Keratinocyte (primary cell): Measurements from ENCODE around the gene GAD2. TPM values are rescaled to one million over a fixed set of nuclear protein-coding genes. Genes with fewer than 3 reads are reported as not detected.

ENCODE experiments used
- DNase-seq: peaks from one replicate; pipeline ENCODE4 v3.0.0-alpha.2; 2011; ENCODE audit warnings: low read depth, missing footprints, low spot score
- FAIRE-seq: peaks from 2 replicates; lab custom pipeline; 2011; peaks lifted over from hg19 to GRCh38; lab: Jason Lieb, UNC
- H2AFZ ChIP-seq: 2 replicates; pipeline ENCODE4 v1.6.0; 2012; ENCODE audit warnings: low read length, control low read depth, inconsistent platforms; ENCODE audit not compliant: control insufficient read depth
- H3K27ac ChIP-seq: 2 replicates; pipeline ENCODE4 v1.5.1; 2011; ENCODE audit warnings: low read length; ENCODE audit not compliant: control insufficient read depth, insufficient read depth
- H3K27me3 ChIP-seq: 3 replicates; pipeline ENCODE4 v1.6.0; 2011; ENCODE audit warnings: low read length; ENCODE audit not compliant: control insufficient read depth, insufficient read depth; ENCODE audit errors: extremely low read depth
- H3K36me3 ChIP-seq, 2 experiments: 2 replicates in 1 of 2; 3 replicates in 1 of 2; pipeline ENCODE4 v1.5.1; 2011; ENCODE audit warnings: low read length in 2 of 2, mild to moderate bottlenecking in 1 of 2; ENCODE audit not compliant: control insufficient read depth in 2 of 2, insufficient read depth in 2 of 2; ENCODE audit errors: extremely low read depth in 1 of 2
- H3K4me1 ChIP-seq: 3 replicates; pipeline ENCODE4 v1.5.1; 2011; ENCODE audit warnings: low read length; ENCODE audit not compliant: control insufficient read depth, insufficient read depth; ENCODE audit errors: extremely low read depth
- H3K4me2 ChIP-seq: 3 replicates; pipeline ENCODE4 v1.6.0; 2011; ENCODE audit warnings: low read depth, low read length; ENCODE audit not compliant: control insufficient read depth, insufficient read depth; ENCODE audit errors: extremely low read depth
- H3K4me3 ChIP-seq, 3 experiments: fragments of 200-600 bp in 1 of 3; sonication (generic) in 1 of 3; 2 replicates in 2 of 3; 3 replicates in 1 of 3; pipeline ENCODE4 v1.5.1; 2011 to 2016; ENCODE audit warnings: low read length in 3 of 3, mild to moderate bottlenecking in 3 of 3, control low read depth in 2 of 3, inconsistent platforms in 1 of 3, low read depth in 1 of 3, mixed read lengths in 1 of 3, mixed run types in 1 of 3, moderate library complexity in 1 of 3; ENCODE audit not compliant: control insufficient read depth in 2 of 3, insufficient read depth in 2 of 3; ENCODE audit errors: extremely low read depth in 1 of 3
- H3K79me2 ChIP-seq: 2 replicates; pipeline ENCODE4 v1.6.0; 2012; ENCODE audit warnings: low read length; ENCODE audit not compliant: control insufficient read depth, insufficient read depth
- H3K9ac ChIP-seq: 3 replicates; pipeline ENCODE4 v1.6.0; 2011; ENCODE audit warnings: low read length; ENCODE audit not compliant: control insufficient read depth, insufficient read depth; ENCODE audit errors: extremely low read depth
- H3K9me1 ChIP-seq: 3 replicates; pipeline ENCODE4 v1.6.0; 2011; ENCODE audit warnings: low read length; ENCODE audit not compliant: control insufficient read depth, insufficient read depth; ENCODE audit errors: extremely low read depth
- H3K9me3 ChIP-seq: 2 replicates; pipeline ENCODE4 v1.5.1; 2012; ENCODE audit warnings: low read depth, low read length; ENCODE audit not compliant: control insufficient read depth
- H4K20me1 ChIP-seq: 3 replicates; pipeline ENCODE4 v1.6.0; 2011; ENCODE audit warnings: low read length; ENCODE audit not compliant: control insufficient read depth, insufficient read depth; ENCODE audit errors: extremely low read depth
- CTCF ChIP-seq, 3 experiments: IDR thresholded peaks in 1 of 3; conservative IDR thresholded peaks in 1 of 3; optimal IDR thresholded peaks in 1 of 3; 2 replicates in 2 of 3; 3 replicates in 1 of 3; pipeline versions ENCODE3 to v1.5.1; 2011; ENCODE audit warnings: low read length in 3 of 3, mild to moderate bottlenecking in 3 of 3, moderate library complexity in 2 of 3, control low read depth in 1 of 3, inconsistent platforms in 1 of 3; ENCODE audit not compliant: insufficient read depth in 2 of 3; ENCODE audit errors: extremely low read depth in 1 of 3
- EZH2 ChIP-seq: IDR thresholded peaks from one replicate; pipeline ENCODE4 v1.6.1; 2012; ENCODE audit warnings: inconsistent platforms, mild to moderate bottlenecking, low read length, moderate library complexity
- dilution Hi-C: fragments of 300-500 bp; cut with MboI; formaldehyde crosslinking; loops from one replicate; pipeline ENCODE4 v1.7.0; 2020; ENCODE audit warnings: low sequenced_read_pairs; ENCODE audit not compliant: extremely low pct_ligation_motif_present
- polyA plus RNA-seq, 5 experiments: library from polyadenylated mRNA; depleted of rRNA in 3 of 5; stranded (reverse) in 3 of 5; stranded (forward) in 1 of 5; unstranded in 1 of 5; fragments of >200 nt; gene quantifications; 1 replicate in 1 of 5; 2 replicates in 3 of 5; 3 replicates in 1 of 5; pipeline versions ENCODE4 v1.2.1 to v1.2.3, GENCODE V29; 2011 to 2012; ENCODE audit warnings: missing spikeins in 2 of 5, low read depth in 1 of 5, low replicate concordance in 1 of 5

The GAD2 gene
- polyA plus RNA-seq, 1 donor (not counting 4 experiments of a cell fraction or from before 2014, with no cell fraction given) = not detected

GRCh38 chr10:26259341-26259740 lies 42.8 kb downstream of the GAD2 start:
- H3K9ac ChIP-seq = no peak overlapping the region
- no peaks in the 10 kb centered on the region for H3K9me1 ChIP-seq
- H3K4me3 ChIP-seq = no peak overlapping the region
- TF ChIP-seq EZH2 = no peak
- no peak for TF ChIP-seq CTCF (optimal IDR thresholded peaks at IDR 0.05 in 1 of 3, IDR thresholded peaks at IDR 0.05 in 1 of 3, conservative IDR thresholded peaks at IDR 0.05 in 1 of 3; ENCODE audit: extremely low read depth in 1 of 3, insufficient read depth in 2 of 3, low read length in 3 of 3)
- no peaks in the 10 kb centered on the region for H4K20me1 ChIP-seq
- H3K36me3 ChIP-seq = no peaks in the 10 kb centered on the region
- H3K9me3 ChIP-seq = no peaks in the 10 kb centered on the region
- DNase-seq (no peak), FAIRE-seq (no peak)
- no peak overlapping the region for H3K27ac ChIP-seq
- dilution Hi-C loops = no loop called here
- no peak overlapping the region for H2AFZ ChIP-seq
- no peaks in the 10 kb centered on the region for H3K27me3 ChIP-seq
- H3K79me2 ChIP-seq = no peaks in the 10 kb centered on the region
- no peak overlapping the region for H3K4me2 ChIP-seq
- H3K4me1 ChIP-seq = no peaks in the 10 kb centered on the region

GRCh38 chr10:26269754-26270153 lies 53.2 kb downstream of the GAD2 start:
- no peak for DNase-seq
- H3K9ac ChIP-seq = no peak overlapping the region
- H3K4me1 ChIP-seq = no peaks in the 10 kb centered on the region
- no peaks in the 10 kb centered on the region for H3K9me1 ChIP-seq
- no peaks in the 10 kb centered on the region for H3K9me3 ChIP-seq
- H4K20me1 ChIP-seq = no peaks in the 10 kb centered on the region
- dilution Hi-C loops = no loop called here
- H3K79me2 ChIP-seq = no peaks in the 10 kb centered on the region
- no peaks in the 10 kb centered on the region for H3K36me3 ChIP-seq
- H3K27me3 ChIP-seq = no peaks in the 10 kb centered on the region
- no peak overlapping the region for H3K4me2 ChIP-seq
- H2AFZ ChIP-seq = no peak overlapping the region
- no peak for FAIRE-seq
- no peak overlapping the region for H3K4me3 ChIP-seq
- TF ChIP-seq EZH2 = no peak
- no peak for TF ChIP-seq CTCF (optimal IDR thresholded peaks at IDR 0.05 in 1 of 3, IDR thresholded peaks at IDR 0.05 in 1 of 3, conservative IDR thresholded peaks at IDR 0.05 in 1 of 3; ENCODE audit: extremely low read depth in 1 of 3, insufficient read depth in 2 of 3, low read length in 3 of 3)
- no peak overlapping the region for H3K27ac ChIP-seq
